ENCODE results near the gene MSS51.

- TF ChIP-seq CTCF (IDR thresholded peaks at IDR 0.05) (no peak), EP300 (IDR thresholded peaks at IDR 0.05) (no peak), POLR2A (IDR thresholded peaks at IDR 0.05) (no peak), POLR2AphosphoS5 (IDR thresholded peaks at IDR 0.05) (no peak)
Measured at GRCh38 chr10:73376679-73377078, 56.7 kb downstream of the MSS51 start.

Data from sigmoid colon (tissue), 4 donors.